Upper lobe of left lung (tissue), 4 donors: Measurements from ENCODE around the gene RASSF7.

Source experiments
- CTCF ChIP-seq, 6 experiments: fragments of 450-650 bp in 4 of 6; fragments of 200-600 bp in 2 of 6; sonication (generic) in 2 of 6; IDR thresholded peaks; one replicate each; pipeline ENCODE4 v1.5.1; 2016 to 2019; ENCODE audit warnings: antibody characterized with exemption in 6 of 6
- POLR2A ChIP-seq, 4 donors: fragments of 450-650 bp; IDR thresholded peaks; one replicate each; pipeline ENCODE4 v1.5.1; 2016 to 2017; ENCODE audit warnings: antibody characterized with exemption in 4 of 4, mild to moderate bottlenecking in 2 of 4

GRCh38 chr11:535210-535518 lies 25.6 kb upstream of the RASSF7 start:
- TF ChIP-seq POLR2A (IDR thresholded peaks at IDR 0.05) (no peak), CTCF (IDR thresholded peaks at IDR 0.05) (no peak)
